A549 (cell line): ENCODE data around the gene EXO1. TPM values are rescaled to one million over a fixed set of nuclear protein-coding genes. Genes with fewer than 3 reads are reported as not detected.
"Not testable (repeated sequence)": the region's sequence is repeated elsewhere in the genome, so short reads cannot be mapped to it uniquely, and the experiment has no call there.

Experiments used
- ATAC-seq, 2 experiments: fragments of 200-7000 bp in 1 of 2; fragments of >200 bp in 1 of 2; cut with Nextera tagmentation in 1 of 2; cut with Tn5 transposase in 1 of 2; 3 replicates each; pipeline versions ENCODE4 v1.8.0 to v1.9.1; 2018 to 2020; ENCODE audit warnings: mild to moderate bottlenecking in 1 of 2, moderate library complexity in 1 of 2
- CTCF ChIA-PET: fragments of 300-600 bp; sonication (Branson Sonifier 250); formaldehyde crosslinking; extraction: SDS; loops from one replicate; lab custom pipeline; 2021; ENCODE audit warnings: antibody characterized with exemption, inconsistent platforms; lab: Yijun Ruan, JAX
- POLR2A ChIA-PET: fragments of 350-600 bp; formaldehyde crosslinking; extraction: SDS; loops from one replicate; lab custom pipeline; 2021; ENCODE audit warnings: antibody characterized with exemption, inconsistent platforms; lab: Yijun Ruan, JAX
- DNase-seq, 2 experiments: peaks; one replicate each; pipeline versions ENCODE4 v3.0.0 to v3.0.0-alpha.2; 2011 to 2016; ENCODE audit warnings: low read depth in 1 of 2, low spot score in 1 of 2
- FAIRE-seq: peaks from 2 replicates; lab custom pipeline; 2011; peaks lifted over from hg19 to GRCh38; lab: Jason Lieb, UNC
- H3K27ac ChIP-seq, 2 experiments: fragments of >200 bp; sonication (Bioruptor Twin); formaldehyde crosslinking; 3 replicates each; pipeline ENCODE4 v1.5.1; 2016 to 2017
- H3K4me1 ChIP-seq: fragments of >200 bp; sonication (Bioruptor Twin); formaldehyde crosslinking; 3 replicates; pipeline ENCODE4 v1.6.1; 2016
- H3K4me2 ChIP-seq: fragments of >200 bp; sonication (Bioruptor Twin); formaldehyde crosslinking; 3 replicates; pipeline ENCODE4 v1.6.1; 2016
- H3K4me3 ChIP-seq: fragments of >200 bp; sonication (Bioruptor Twin); formaldehyde crosslinking; 3 replicates; pipeline ENCODE4 v1.5.1; 2016
- H3K9me3 ChIP-seq: fragments of >200 bp; sonication (Bioruptor Twin); formaldehyde crosslinking; 3 replicates; pipeline ENCODE4 v1.6.1; 2016
- CBX2 ChIP-seq: fragments of 200-600 bp; sonication (generic); IDR thresholded peaks from 2 replicates; pipeline ENCODE4 v1.6.1; 2016; ENCODE audit warnings: low read depth, mild to moderate bottlenecking, borderline replicate concordance
- CBX8 ChIP-seq: fragments of 200-600 bp; sonication (generic); IDR thresholded peaks from 2 replicates; pipeline ENCODE4 v1.6.1; 2016
- CEBPB ChIP-seq, 2 experiments: fragments of >200 bp in 1 of 2; sonication (Bioruptor Twin) in 1 of 2; formaldehyde crosslinking in 1 of 2; IDR thresholded peaks; 2 replicates each; pipeline ENCODE4 v1.6.1; 2012 to 2016
- EP300 ChIP-seq, 2 experiments: fragments of >200 bp; sonication (Bioruptor Twin); formaldehyde crosslinking; IDR thresholded peaks; 2 replicates in 1 of 2; 3 replicates in 1 of 2; pipeline ENCODE4 v1.6.1; 2016 to 2017
- ESRRA ChIP-seq: fragments of 150-350 bp; IDR thresholded peaks from 2 replicates; pipeline ENCODE4 v1.6.1; 2014; ENCODE audit warnings: mild to moderate bottlenecking, low read length, borderline replicate concordance
- GATA3 ChIP-seq: IDR thresholded peaks from 2 replicates; pipeline ENCODE4 v1.6.1; 2012; ENCODE audit warnings: borderline replicate concordance
- JUN ChIP-seq, 2 experiments: fragments of >200 bp; sonication (Bioruptor Twin); formaldehyde crosslinking; IDR thresholded peaks; 2 replicates in 1 of 2; 3 replicates in 1 of 2; pipeline ENCODE4 v1.6.1; 2016 to 2017
- NPAS2 ChIP-seq: fragments of 250-450 bp; sonication (Bioruptor Pico); IDR thresholded peaks from 2 replicates; pipeline ENCODE4 v1.8.0; 2022; ENCODE audit warnings: mild to moderate bottlenecking, moderate library complexity, borderline replicate concordance
- NR3C1 ChIP-seq: fragments of >200 bp; sonication (Bioruptor Twin); formaldehyde crosslinking; IDR thresholded peaks from 3 replicates; pipeline ENCODE4 v1.6.1; 2017
- POLR2A ChIP-seq: IDR thresholded peaks from 2 replicates; pipeline ENCODE4 v1.6.1; 2012; ENCODE audit warnings: mild to moderate bottlenecking, low read length
- POLR2AphosphoS2 ChIP-seq: conservative IDR thresholded peaks from 2 replicates; pipeline ENCODE4 v1.6.1; 2012; ENCODE audit warnings: low read length, improper control_type of control experiment, inconsistent platforms
- RAD21 ChIP-seq, 2 experiments: fragments of >200 bp in 1 of 2; sonication (Bioruptor Twin) in 1 of 2; formaldehyde crosslinking in 1 of 2; IDR thresholded peaks in 1 of 2; conservative IDR thresholded peaks in 1 of 2; 2 replicates in 1 of 2; 3 replicates in 1 of 2; pipeline ENCODE4 v1.6.1; 2012 to 2018; ENCODE audit warnings: inconsistent platforms in 1 of 2
- RCOR1 ChIP-seq: fragments of 150-350 bp; IDR thresholded peaks from 2 replicates; pipeline ENCODE4 v1.6.1; 2014; ENCODE audit warnings: antibody characterized with exemption, low read length, low read depth
- ZC3H11A ChIP-seq: fragments of 450-650 bp; IDR thresholded peaks from 2 replicates; pipeline ENCODE4 v1.6.1; 2014; ENCODE audit warnings: antibody characterized with exemption, mild to moderate bottlenecking
- ZFP36 ChIP-seq: fragments of 450-650 bp; IDR thresholded peaks from 2 replicates; pipeline ENCODE4 v1.6.1; 2014; ENCODE audit warnings: borderline replicate concordance; ENCODE audit not compliant: partially characterized antibody
- WGBS: methylation state at CpG from one replicate; pipeline ENCODE4 v1.1.6; 2017; ENCODE audit errors: missing lambda C conversion rate; 5-methylcytosine and 5-hydroxymethylcytosine counted together
- polyA plus RNA-seq, 4 experiments: library from polyadenylated mRNA; depleted of rRNA in 3 of 4; stranded (reverse); fragments of >200 nt; fragmentation: RNase III in 1 of 4; extraction: RNeasy Plus Mini Kit Qiagen cat#74134 plus additional on column Dnase treatment in 1 of 4; gene quantifications; 2 replicates in 3 of 4; 3 replicates in 1 of 4; pipeline ENCODE4 v1.2.3, GENCODE V29; 2011 to 2017
- TF ChIP-seq, protein P1 (sequence below): fragments of 250-450 bp; sonication (Bioruptor Pico); IDR thresholded peaks from 2 replicates; pipeline ENCODE4 v1.5.0; 2021; ENCODE audit warnings: mild to moderate bottlenecking, moderate library complexity, borderline replicate concordance
- TF ChIP-seq, protein P2 (sequence below): fragments of 200-600 bp; sonication (generic); IDR thresholded peaks from 2 replicates; pipeline ENCODE4 v1.6.1; 2016; ENCODE audit warnings: antibody characterized with exemption, mild to moderate bottlenecking, moderate library complexity
- TF ChIP-seq, protein P3 (sequence below): IDR thresholded peaks from 2 replicates; pipeline ENCODE4 v1.6.1; 2012; ENCODE audit warnings: low read depth, borderline replicate concordance
- TF ChIP-seq, protein P4 (sequence below): IDR thresholded peaks from 2 replicates; pipeline ENCODE4 v1.6.1; 2012

EXO1 gene
- polyA plus RNA-seq, 2 of the 4 experiments (the other 2 are of a cell fraction), result 23.0 to 33.1 TPM

DNA sequence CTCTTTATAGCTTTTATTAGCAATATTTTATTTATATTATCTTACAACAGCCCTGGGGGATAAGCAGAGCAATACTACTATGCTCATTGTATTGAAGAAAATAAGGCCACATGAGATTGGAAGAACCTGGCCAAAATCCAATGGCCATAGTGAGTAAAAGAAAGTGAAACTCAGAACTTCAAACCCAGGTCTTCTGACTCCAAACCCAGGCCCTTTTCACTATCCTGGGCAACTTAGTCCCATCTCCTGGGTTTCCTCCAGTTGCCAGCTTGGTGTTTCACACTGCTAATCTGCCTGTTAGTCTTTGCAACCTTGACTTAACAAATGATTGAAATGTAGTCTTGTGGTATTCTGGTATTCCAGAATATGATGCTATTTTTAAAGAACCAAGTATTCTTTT, 22.4 kb upstream of the EXO1 start:
- ATAC-seq, result no peak
- Histone ChIP-seq H3K4me1 (peaks cover 25% of the 10 kb centered on the region), H3K9me3 (no peaks in the 10 kb centered on the region), H3K4me3 (no peak overlapping the region), H3K4me2 (no peak overlapping the region), H3K27ac (no peak overlapping the region)
- POLR2A ChIA-PET, result no interaction called here
- no peak for DNase-seq
- CTCF ChIA-PET, result interaction anchor here (0.6 to 1.8 kb wide), 2 partner anchors 9 to 188 kb away, joined by 3 to 10 read pairs; no protein-coding TSS in a partner anchor
- FAIRE-seq, result no peak
- TF ChIP-seq GATA3, result no peak
- TF ChIP-seq POLR2A, result no peak
- TF ChIP-seq NR3C1, result no peak
- TF ChIP-seq JUN (IDR thresholded peaks at IDR 0.05), result no peak
- no peak for TF ChIP-seq EP300 (IDR thresholded peaks at IDR 0.05)
- no peak for TF ChIP-seq POLR2AphosphoS2
- no peak for TF ChIP-seq CBX8
- no peak for TF ChIP-seq RCOR1
- TF ChIP-seq CEBPB (IDR thresholded peaks at IDR 0.05), result no peak
- TF ChIP-seq RAD21 (conservative IDR thresholded peaks at IDR 0.05 in 1 of 2, IDR thresholded peaks at IDR 0.05 in 1 of 2), result no peak
- TF ChIP-seq ZC3H11A, result no peak
- TF ChIP-seq ZFP36, result no peak
- no peak for TF ChIP-seq CBX2
- no peak for TF ChIP-seq ESRRA
- TF ChIP-seq, protein P1, sequence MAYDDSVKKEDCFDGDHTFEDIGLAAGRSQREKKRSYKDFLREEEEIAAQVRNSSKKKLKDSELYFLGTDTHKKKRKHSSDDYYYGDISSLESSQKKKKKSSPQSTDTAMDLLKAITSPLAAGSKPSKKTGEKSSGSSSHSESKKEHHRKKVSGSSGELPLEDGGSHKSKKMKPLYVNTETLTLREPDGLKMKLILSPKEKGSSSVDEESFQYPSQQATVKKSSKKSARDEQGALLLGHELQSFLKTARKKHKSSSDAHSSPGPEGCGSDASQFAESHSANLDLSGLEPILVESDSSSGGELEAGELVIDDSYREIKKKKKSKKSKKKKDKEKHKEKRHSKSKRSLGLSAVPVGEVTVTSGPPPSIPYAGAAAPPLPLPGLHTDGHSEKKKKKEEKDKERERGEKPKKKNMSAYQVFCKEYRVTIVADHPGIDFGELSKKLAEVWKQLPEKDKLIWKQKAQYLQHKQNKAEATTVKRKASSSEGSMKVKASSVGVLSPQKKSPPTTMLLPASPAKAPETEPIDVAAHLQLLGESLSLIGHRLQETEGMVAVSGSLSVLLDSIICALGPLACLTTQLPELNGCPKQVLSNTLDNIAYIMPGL (CRISPR knock-in tag), result no peak
- TF ChIP-seq, protein P2, sequence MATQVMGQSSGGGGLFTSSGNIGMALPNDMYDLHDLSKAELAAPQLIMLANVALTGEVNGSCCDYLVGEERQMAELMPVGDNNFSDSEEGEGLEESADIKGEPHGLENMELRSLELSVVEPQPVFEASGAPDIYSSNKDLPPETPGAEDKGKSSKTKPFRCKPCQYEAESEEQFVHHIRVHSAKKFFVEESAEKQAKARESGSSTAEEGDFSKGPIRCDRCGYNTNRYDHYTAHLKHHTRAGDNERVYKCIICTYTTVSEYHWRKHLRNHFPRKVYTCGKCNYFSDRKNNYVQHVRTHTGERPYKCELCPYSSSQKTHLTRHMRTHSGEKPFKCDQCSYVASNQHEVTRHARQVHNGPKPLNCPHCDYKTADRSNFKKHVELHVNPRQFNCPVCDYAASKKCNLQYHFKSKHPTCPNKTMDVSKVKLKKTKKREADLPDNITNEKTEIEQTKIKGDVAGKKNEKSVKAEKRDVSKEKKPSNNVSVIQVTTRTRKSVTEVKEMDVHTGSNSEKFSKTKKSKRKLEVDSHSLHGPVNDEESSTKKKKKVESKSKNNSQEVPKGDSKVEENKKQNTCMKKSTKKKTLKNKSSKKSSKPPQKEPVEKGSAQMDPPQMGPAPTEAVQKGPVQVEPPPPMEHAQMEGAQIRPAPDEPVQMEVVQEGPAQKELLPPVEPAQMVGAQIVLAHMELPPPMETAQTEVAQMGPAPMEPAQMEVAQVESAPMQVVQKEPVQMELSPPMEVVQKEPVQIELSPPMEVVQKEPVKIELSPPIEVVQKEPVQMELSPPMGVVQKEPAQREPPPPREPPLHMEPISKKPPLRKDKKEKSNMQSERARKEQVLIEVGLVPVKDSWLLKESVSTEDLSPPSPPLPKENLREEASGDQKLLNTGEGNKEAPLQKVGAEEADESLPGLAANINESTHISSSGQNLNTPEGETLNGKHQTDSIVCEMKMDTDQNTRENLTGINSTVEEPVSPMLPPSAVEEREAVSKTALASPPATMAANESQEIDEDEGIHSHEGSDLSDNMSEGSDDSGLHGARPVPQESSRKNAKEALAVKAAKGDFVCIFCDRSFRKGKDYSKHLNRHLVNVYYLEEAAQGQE, result no peak
- TF ChIP-seq, protein P3, sequence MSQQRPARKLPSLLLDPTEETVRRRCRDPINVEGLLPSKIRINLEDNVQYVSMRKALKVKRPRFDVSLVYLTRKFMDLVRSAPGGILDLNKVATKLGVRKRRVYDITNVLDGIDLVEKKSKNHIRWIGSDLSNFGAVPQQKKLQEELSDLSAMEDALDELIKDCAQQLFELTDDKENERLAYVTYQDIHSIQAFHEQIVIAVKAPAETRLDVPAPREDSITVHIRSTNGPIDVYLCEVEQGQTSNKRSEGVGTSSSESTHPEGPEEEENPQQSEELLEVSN, result no peak
- TF ChIP-seq, protein P4, sequence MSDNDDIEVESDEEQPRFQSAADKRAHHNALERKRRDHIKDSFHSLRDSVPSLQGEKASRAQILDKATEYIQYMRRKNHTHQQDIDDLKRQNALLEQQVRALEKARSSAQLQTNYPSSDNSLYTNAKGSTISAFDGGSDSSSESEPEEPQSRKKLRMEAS, result no peak

DNA sequence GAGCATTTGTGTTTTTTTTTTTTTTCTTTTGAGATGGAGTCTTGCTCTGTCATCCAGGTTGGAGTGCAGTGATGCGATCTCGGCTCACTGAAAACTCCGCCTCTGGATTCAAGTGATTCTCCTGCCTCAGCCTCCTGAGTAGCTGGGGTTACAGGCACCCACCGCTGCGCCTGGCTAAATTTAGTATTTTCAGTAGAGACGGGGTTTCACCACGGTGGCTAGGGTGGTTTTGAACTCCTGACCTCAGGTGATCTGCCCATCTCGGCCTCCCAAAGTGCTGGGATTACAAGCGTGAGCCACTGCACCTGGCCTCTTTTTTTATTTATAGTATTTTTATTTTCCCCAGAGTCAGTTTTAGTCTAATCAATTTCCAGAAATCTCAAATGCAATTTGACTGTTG, 21.4 kb upstream of the EXO1 start:
- FAIRE-seq, ATAC-seq, H3K4me3 ChIP-seq, H3K27ac ChIP-seq, CTCF ChIA-PET, H3K4me2 ChIP-seq, DNase-seq, H3K9me3 ChIP-seq, POLR2A ChIA-PET: not testable (repeated sequence)
- peaks cover 18% of the 10 kb centered on the region for H3K4me1 ChIP-seq
- WGBS, result 93% methylated on average over 9 of the region's 9 CpGs

DNA sequence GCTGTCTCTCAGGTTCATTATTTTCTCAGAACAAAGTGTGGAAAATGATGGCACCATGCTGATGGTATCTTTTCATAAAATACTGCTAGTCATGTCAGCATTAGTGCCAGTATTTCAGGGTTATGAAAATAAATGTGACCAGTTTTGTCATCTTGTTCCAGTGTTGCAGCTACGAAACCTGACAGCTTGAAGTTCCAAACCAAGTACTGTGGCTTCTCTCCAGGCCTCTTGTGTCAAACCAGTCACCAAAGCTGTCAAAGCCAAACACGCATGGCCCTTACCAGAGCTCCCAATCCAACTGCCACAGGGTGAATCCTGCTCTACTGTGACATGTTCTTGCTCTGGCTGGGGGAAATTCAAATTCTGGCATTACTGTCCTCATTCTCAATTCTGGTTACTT, 20.7 kb upstream of the EXO1 start:
- no peak for TF ChIP-seq NPAS2 (CRISPR knock-in tag)
- Histone ChIP-seq H3K27ac (no peak overlapping the region), H3K9me3 (no peaks in the 10 kb centered on the region), H3K4me2 (no peak overlapping the region), H3K4me3 (no peak overlapping the region), H3K4me1 (peaks cover 17% of the 10 kb centered on the region)
- ChIA-PET POLR2A (no interaction called here), CTCF (interaction anchor here (1.5 kb wide), 1 partner anchor 14 kb away, joined by 3 read pairs; no protein-coding TSS in a partner anchor)
- 91% methylated on average over 2 of the region's 2 CpGs for WGBS
- FAIRE-seq, result no peak
- no peak for ATAC-seq
- no peak for DNase-seq
